Stimulated activated naive CD8-positive, alpha-beta T cell treated with anti-CD3 and anti-CD28 coated beads, Interleukin-15, Interleukin-2, amounts not matched to agents 100 ng/mL and 50 ng/mL, for 24 hours (primary cell): ENCODE results near the gene PEAK3.

Experiments used
- H3K27ac Mint-ChIP-seq: one replicate; pipeline ENCODE4 v1.8.0; 2021; ENCODE audit warnings: mild to moderate bottlenecking, mixed read lengths
- H3K27me3 Mint-ChIP-seq: one replicate; pipeline ENCODE4 v1.8.0; 2021; ENCODE audit warnings: mixed read lengths
- H3K36me3 Mint-ChIP-seq: one replicate; pipeline ENCODE4 v1.8.0; 2021; ENCODE audit warnings: low read depth, mixed read lengths
- H3K4me1 Mint-ChIP-seq: one replicate; pipeline ENCODE4 v1.8.0; 2021; ENCODE audit warnings: low read depth, mixed read lengths
- H3K4me3 Mint-ChIP-seq: one replicate; pipeline ENCODE4 v1.8.0; 2021; ENCODE audit warnings: mild to moderate bottlenecking, mixed read lengths
- H3K9me3 Mint-ChIP-seq: one replicate; pipeline ENCODE4 v1.8.0; 2021; ENCODE audit warnings: mixed read lengths

PEAK3 gene

GRCh38 chr19:2246014-2246620 lies 35.9 kb downstream of the PEAK3 start:
- peaks cover 28% of the 10 kb centered on the region for H3K36me3 Mint-ChIP-seq
- no peak overlapping the region for H3K4me3 Mint-ChIP-seq
- no peaks in the 10 kb centered on the region for H3K27me3 Mint-ChIP-seq
- no peaks in the 10 kb centered on the region for H3K9me3 Mint-ChIP-seq
- H3K27ac Mint-ChIP-seq, result no peak overlapping the region
- H3K4me1 Mint-ChIP-seq, result peaks cover 15% of the 10 kb centered on the region

- no peak overlapping the region for H3K4me3 Mint-ChIP-seq
- peaks cover 36% of the 10 kb centered on the region for H3K36me3 Mint-ChIP-seq
- no peak overlapping the region for H3K27ac Mint-ChIP-seq
- H3K9me3 Mint-ChIP-seq, result no peaks in the 10 kb centered on the region
- no peaks in the 10 kb centered on the region for H3K27me3 Mint-ChIP-seq
- peaks cover 24% of the 10 kb centered on the region for H3K4me1 Mint-ChIP-seq
Observed at GRCh38 chr19:2245273-2245672, 36.7 kb downstream of the PEAK3 start.

GRCh38 chr19:2244486-2244885 lies 37.5 kb downstream of the PEAK3 start:
- H3K4me1 Mint-ChIP-seq, result peaks cover 31% of the 10 kb centered on the region
- H3K27ac Mint-ChIP-seq, result no peak overlapping the region
- no peak overlapping the region for H3K4me3 Mint-ChIP-seq
- H3K27me3 Mint-ChIP-seq, result no peaks in the 10 kb centered on the region
- H3K9me3 Mint-ChIP-seq, result no peaks in the 10 kb centered on the region
- H3K36me3 Mint-ChIP-seq, result peaks cover 43% of the 10 kb centered on the region

GRCh38 chr19:2244125-2244411 lies 37.9 kb downstream of the PEAK3 start:
- H3K27me3 Mint-ChIP-seq, result no peaks in the 10 kb centered on the region

GRCh38 chr19:2243274-2244124 lies 38.5 kb downstream of the PEAK3 start:
- Mint-ChIP-seq H3K36me3 (peaks cover 50% of the 10 kb centered on the region), H3K4me1 (peaks cover 41% of the 10 kb centered on the region), H3K4me3 (no peak overlapping the region), H3K27ac (no peak overlapping the region), H3K9me3 (no peaks in the 10 kb centered on the region), H3K27me3 (no peaks in the 10 kb centered on the region)

More at GRCh38 chr19:2244125-2244411, 37.9 kb downstream of the PEAK3 start:
- H3K4me1 Mint-ChIP-seq, result peaks cover 35% of the 10 kb centered on the region
- no peaks in the 10 kb centered on the region for H3K9me3 Mint-ChIP-seq
- H3K36me3 Mint-ChIP-seq, result peaks cover 46% of the 10 kb centered on the region
- H3K27ac Mint-ChIP-seq, result no peak overlapping the region
- no peak overlapping the region for H3K4me3 Mint-ChIP-seq

GRCh38 chr19:2242816-2243215 lies 39.2 kb downstream of the PEAK3 start:
- H3K4me1 Mint-ChIP-seq, result peaks cover 47% of the 10 kb centered on the region
- no peaks in the 10 kb centered on the region for H3K9me3 Mint-ChIP-seq
- no peak overlapping the region for H3K27ac Mint-ChIP-seq
- peaks cover 57% of the 10 kb centered on the region for H3K36me3 Mint-ChIP-seq
- no peak overlapping the region for H3K4me3 Mint-ChIP-seq
- H3K27me3 Mint-ChIP-seq, result no peaks in the 10 kb centered on the region

- Mint-ChIP-seq H3K4me1 (peaks cover 53% of the 10 kb centered on the region), H3K9me3 (no peaks in the 10 kb centered on the region), H3K36me3 (peaks cover 63% of the 10 kb centered on the region), H3K27ac (no peak overlapping the region), H3K27me3 (no peaks in the 10 kb centered on the region), H3K4me3 (peak overlapping the region; percentile 98)
Observed at GRCh38 chr19:2242092-2242537, 39.9 kb downstream of the PEAK3 start.

GRCh38 chr19:2240881-2241760 lies 40.9 kb downstream of the PEAK3 start:
- Mint-ChIP-seq H3K9me3 (no peaks in the 10 kb centered on the region), H3K4me1 (peaks cover 59% of the 10 kb centered on the region), H3K27me3 (peaks cover 4% of the 10 kb centered on the region), H3K27ac (peak overlapping the region; percentile 68), H3K36me3 (peaks cover 70% of the 10 kb centered on the region), H3K4me3 (peak overlapping the region; percentile 98)

- peaks cover 67% of the 10 kb centered on the region for H3K36me3 Mint-ChIP-seq
- H3K27me3 Mint-ChIP-seq, result peaks cover 4% of the 10 kb centered on the region
- H3K4me1 Mint-ChIP-seq, result peaks cover 62% of the 10 kb centered on the region
- no peaks in the 10 kb centered on the region for H3K9me3 Mint-ChIP-seq
- H3K27ac Mint-ChIP-seq, result peak overlapping the region; percentile 91
- H3K4me3 Mint-ChIP-seq, result peak overlapping the region; percentile 98
Observed at GRCh38 chr19:2239771-2240770, 41.9 kb downstream of the PEAK3 start.

- H3K27ac Mint-ChIP-seq, result peak overlapping the region; percentile 91
- peaks cover 64% of the 10 kb centered on the region for H3K36me3 Mint-ChIP-seq
- peak overlapping the region; percentile 98 for H3K4me3 Mint-ChIP-seq
- H3K27me3 Mint-ChIP-seq, result peaks cover 4% of the 10 kb centered on the region
- peaks cover 71% of the 10 kb centered on the region for H3K4me1 Mint-ChIP-seq
- no peaks in the 10 kb centered on the region for H3K9me3 Mint-ChIP-seq
Observed at GRCh38 chr19:2239173-2239572, 42.8 kb downstream of the PEAK3 start.

GRCh38 chr19:2237869-2238153 lies 44.2 kb downstream of the PEAK3 start:
- Mint-ChIP-seq H3K4me1 (peaks cover 78% of the 10 kb centered on the region), H3K4me3 (peak overlapping the region; percentile 98), H3K36me3 (peaks cover 62% of the 10 kb centered on the region), H3K27me3 (peaks cover 4% of the 10 kb centered on the region), H3K9me3 (no peaks in the 10 kb centered on the region), H3K27ac (peak overlapping the region; percentile 99)

GRCh38 chr19:2237051-2237868 lies 44.7 kb downstream of the PEAK3 start:
- peak overlapping the region; percentile 99 for H3K27ac Mint-ChIP-seq
- H3K27me3 Mint-ChIP-seq, result peaks cover 4% of the 10 kb centered on the region
- H3K9me3 Mint-ChIP-seq, result no peaks in the 10 kb centered on the region
- H3K36me3 Mint-ChIP-seq, result peaks cover 56% of the 10 kb centered on the region
- peak overlapping the region; percentile 98 for H3K4me3 Mint-ChIP-seq
- peaks cover 72% of the 10 kb centered on the region for H3K4me1 Mint-ChIP-seq

GRCh38 chr19:2236314-2237050 lies 45.5 kb downstream of the PEAK3 start, which contains the start of the genes PLEKHJ1 and SF3A2:
Gene PLEKHJ1, minus strand, starts transcription at chr19:2236329. Its CDS starts 81 bp downstream, at chr19:2236248.
Gene SF3A2, plus strand, starts transcription at chr19:2236824. Its CDS starts 6,595 bp downstream, at chr19:2243419.
- peaks cover 67% of the 10 kb centered on the region for H3K4me1 Mint-ChIP-seq

More at GRCh38 chr19:2236314-2237050, 45.5 kb downstream of the PEAK3 start, which contains the start of the genes PLEKHJ1 and SF3A2:
- no peaks in the 10 kb centered on the region for H3K9me3 Mint-ChIP-seq
- H3K27me3 Mint-ChIP-seq, result peaks cover 4% of the 10 kb centered on the region
- H3K27ac Mint-ChIP-seq, result peak within 1 kb of the TSS; percentile 99
- peak within 1 kb of the TSS; percentile 98 for H3K4me3 Mint-ChIP-seq
- H3K36me3 Mint-ChIP-seq, result peaks cover 57% of the 10 kb centered on the region
